ENCODE measurements around the gene SPDYE18. TPM values are rescaled to one million over a fixed set of nuclear protein-coding genes. Genes with fewer than 3 reads are reported as not detected.
"Not testable (repeated sequence)": the region's sequence is repeated elsewhere in the genome, so short reads cannot be mapped to it uniquely, and the experiment has no call there.

Gene SPDYE18
- polyA plus RNA-seq, 1 donor, result 0.22 TPM

DNA sequence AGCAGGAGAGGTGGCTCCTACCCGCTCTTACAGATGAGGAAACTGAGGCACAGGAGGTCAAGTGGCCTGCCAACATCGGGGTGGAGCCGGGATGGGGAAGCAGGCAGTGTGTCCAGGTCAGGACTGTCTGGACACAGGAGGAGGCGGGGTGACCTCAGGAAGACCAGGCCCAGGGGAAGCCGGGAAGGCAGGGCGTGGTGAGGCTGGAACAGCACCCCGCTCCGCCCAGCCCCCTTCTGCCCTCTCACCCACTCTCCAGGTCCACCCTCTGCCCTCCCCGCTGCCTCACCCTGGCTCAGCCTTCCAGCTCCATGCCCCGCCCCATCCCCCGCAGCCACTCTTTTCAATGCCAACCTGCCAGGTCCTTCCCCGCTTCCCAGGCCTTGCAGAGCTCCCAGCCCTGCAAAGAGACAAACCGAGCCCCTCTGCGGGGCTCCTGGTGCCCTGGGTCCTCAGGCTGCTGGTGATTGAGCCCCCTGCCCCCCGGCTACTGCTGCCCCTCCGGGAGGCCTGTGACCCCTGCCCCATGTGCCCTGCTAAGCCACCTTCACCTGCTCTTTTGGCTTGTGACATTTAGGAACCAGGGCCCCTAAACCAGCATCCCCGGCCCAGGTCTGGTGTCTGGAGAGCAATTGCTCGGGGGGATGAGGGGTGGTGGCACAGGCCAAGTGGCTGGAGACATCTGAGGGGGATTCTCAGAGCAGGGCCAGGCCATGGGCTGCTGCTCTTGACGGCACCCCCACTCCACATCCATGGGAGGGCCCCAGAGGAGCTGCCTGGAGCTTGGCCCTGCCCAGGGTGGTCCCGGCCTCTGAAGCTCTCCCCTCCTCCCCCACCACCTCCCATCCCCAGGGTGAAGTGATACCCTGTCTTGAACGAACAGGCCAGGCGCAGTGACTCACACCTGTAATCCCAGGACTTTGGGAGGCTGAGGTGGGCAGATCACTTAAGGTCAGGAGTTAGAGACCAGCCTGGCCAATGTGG is 55.9 kb downstream of the SPDYE18 start:
- DNase-seq (ENCODE audit: low read depth), result not testable (repeated sequence)

DNA sequence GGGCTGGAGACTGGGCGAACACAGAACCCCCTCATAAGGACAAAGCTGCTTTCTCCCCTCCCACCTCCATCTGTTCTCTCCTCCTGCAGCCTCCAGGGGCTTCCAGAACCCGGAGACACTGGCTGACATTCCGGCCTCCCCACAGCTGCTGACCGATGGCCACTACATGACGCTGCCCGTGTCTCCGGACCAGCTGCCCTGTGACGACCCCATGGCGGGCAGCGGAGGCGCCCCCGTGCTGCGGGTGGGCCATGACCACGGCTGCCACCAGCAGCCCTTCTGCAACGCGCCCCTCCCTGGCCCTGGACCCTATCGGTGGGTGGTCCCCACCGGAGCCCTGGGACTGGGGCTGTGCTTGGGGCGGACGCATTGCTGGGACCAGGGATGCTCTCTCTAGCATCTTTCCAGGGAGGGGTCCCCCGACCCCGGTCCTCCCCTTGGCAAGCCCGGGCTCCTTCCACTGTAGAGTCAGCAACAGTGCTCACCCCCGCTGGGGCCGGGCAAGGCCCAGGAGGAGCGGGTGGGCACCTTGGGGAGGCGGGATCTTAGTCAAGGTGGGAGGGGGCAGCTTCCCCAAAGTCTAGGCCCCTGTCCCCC is 56.8 kb downstream of the SPDYE18 start:
- DNase-seq (ENCODE audit: low read depth), result not testable (repeated sequence)

DNA sequence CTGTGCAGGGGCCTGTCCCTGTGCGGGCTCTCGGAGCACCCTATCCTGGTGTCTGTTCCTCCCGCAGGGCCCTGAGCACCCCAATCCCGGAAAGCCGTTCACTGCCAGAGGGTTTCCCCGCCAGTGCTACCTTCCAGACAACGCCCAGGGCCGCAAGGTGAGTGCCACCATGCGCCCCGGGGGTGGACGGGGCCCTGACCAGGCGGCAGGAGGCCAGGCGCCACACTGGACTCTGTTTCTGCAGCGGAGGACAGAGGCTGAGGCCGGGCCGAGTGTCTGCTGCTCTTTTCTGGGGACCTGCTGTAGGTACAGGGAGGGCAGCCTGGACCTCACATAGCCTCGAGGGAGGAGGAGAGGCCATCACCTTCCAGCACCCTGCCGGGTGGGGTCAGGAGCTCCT is 58.2 kb downstream of the SPDYE18 start:
- not testable (repeated sequence) for DNase-seq (ENCODE audit: low read depth)

DNA sequence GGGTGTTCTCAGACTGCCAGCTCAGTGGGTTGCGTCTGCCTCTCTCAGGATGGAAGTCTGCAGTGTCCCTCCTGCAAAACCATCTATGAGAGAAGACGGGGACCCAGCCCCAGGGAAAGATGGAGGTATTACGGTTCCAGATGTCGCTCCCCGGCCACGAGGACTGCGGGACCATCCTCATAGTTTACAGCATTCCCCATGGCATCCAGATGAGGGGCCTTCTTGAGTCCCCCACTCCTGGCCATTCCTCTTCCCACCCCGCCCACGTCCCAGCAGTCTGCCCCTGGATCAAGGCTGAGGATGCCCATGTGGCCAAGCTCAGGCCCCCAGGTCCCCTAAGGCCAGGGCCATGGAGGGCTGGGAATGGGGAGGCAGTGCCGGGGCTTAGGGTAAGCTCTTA is 59.1 kb downstream of the SPDYE18 start:
- DNase-seq (ENCODE audit: low read depth), result not testable (repeated sequence)

DNA sequence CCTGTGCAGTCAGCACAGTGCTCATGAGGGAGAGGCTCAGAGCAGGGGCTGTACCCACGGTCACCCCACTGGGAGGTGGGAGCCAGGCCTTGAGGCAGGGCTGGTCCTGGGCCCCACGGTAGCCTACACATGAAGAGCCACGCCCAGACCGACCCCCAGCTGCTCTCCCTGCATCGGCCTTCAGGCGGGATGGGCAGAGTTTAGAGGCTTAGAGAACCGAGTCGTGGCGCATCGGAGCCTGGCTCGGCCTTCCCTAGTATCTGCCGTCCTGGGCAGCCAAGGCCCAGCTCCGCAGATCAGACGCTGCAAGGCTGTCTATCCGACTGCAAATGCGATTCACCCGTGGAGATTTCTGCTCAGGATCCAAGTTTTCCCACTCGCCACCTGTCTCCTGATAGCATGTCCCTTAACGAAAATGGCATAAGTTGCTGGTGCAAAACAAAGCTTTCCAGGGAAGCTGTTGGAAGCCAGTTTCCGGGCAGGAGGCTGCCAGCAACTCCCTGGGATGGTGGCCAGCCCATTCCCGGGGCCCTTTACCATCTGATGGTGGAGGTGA is 59.6 kb downstream of the SPDYE18 start:
- DNase-seq (ENCODE audit: low read depth), result not testable (repeated sequence)

DNA sequence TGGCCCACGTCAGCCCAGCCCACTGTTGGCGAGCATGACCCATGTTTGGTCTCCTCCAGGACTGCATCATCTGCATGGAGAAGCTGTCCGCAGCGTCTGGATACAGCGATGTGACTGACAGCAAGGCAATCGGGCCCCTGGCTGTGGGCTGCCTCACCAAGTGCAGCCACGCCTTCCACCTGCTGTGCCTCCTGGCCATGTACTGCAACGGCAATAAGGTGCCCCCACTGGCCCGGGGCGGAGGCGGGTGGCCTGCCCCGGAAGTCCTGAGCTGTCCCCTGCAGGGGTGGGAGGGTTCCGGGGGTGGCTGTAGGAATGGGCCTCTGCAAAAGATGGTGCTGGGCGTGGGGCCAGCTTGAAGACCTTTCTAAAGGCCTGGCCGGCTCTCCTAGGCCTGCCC is 60.3 kb downstream of the SPDYE18 start:
- not testable (repeated sequence) for DNase-seq (ENCODE audit: low read depth)

Other genes starting within 250 kb of the SPDYE18 start
- gene SPDYE17, start 30.2 kb downstream of the SPDYE18 start, polyA plus RNA-seq (ENCODE audit: insufficient read length), result not detected
- gene CCDC146, start 60.1 kb upstream of the SPDYE18 start, polyA plus RNA-seq (ENCODE audit: insufficient read length), result 9.6 TPM
- 27.9 TPM for gene FGL2, start 137.3 kb upstream of the SPDYE18 start, polyA plus RNA-seq (ENCODE audit: insufficient read length)

Data from forelimb muscle (tissue), 1 donor.